K562 (cell line): Measurements from ENCODE around the gene SAMD9.

Experiments
- CC2D1A ChIP-seq: fragments of 450-650 bp; IDR thresholded peaks from 2 replicates; pipeline ENCODE4 v1.6.1; 2017; ENCODE audit warnings: mild to moderate bottlenecking
- DDX20 ChIP-seq: fragments of 450-650 bp; IDR thresholded peaks from 2 replicates; pipeline ENCODE4 v1.6.1; 2016; ENCODE audit warnings: missing genetic modification characterization, low read depth, mild to moderate bottlenecking, missing compliant biosample characterization, moderate library complexity
- EZH2 ChIP-seq: IDR thresholded peaks from 2 replicates; pipeline ENCODE4 v1.6.1; 2012; ENCODE audit warnings: low read depth, mild to moderate bottlenecking, inconsistent platforms, low read length, borderline replicate concordance
- POLR2A ChIP-seq: fragments of 450-650 bp; conservative IDR thresholded peaks from 2 replicates; pipeline ENCODE4 v1.6.1; 2016
- RBM39 ChIP-seq: fragments of 200-400 bp; formaldehyde crosslinking; optimal IDR thresholded peaks from 2 replicates; pipeline ENCODE3; 2018; ENCODE audit warnings: low read depth, low read length
- SREBF2 ChIP-seq: sonication (generic); formaldehyde crosslinking; IDR thresholded peaks from 2 replicates; pipeline ENCODE4 v1.4.0; 2020; ENCODE audit warnings: mild to moderate bottlenecking, missing genetic modification reagents
- U2AF2 ChIP-seq: fragments of 200-400 bp; formaldehyde crosslinking; optimal IDR thresholded peaks from 2 replicates; pipeline ENCODE3; 2017; ENCODE audit warnings: low read depth, mild to moderate bottlenecking, low read length
- TF ChIP-seq, protein P1 (sequence below), 3 experiments: IDR thresholded peaks in 2 of 3; conservative IDR thresholded peaks in 1 of 3; 2 replicates each; pipeline ENCODE4 v1.5.1; 2011 to 2012; ENCODE audit warnings: low read length in 3 of 3, mild to moderate bottlenecking in 3 of 3, control low read depth in 2 of 3, improper control_type of control experiment in 1 of 3, inconsistent platforms in 1 of 3, low read depth in 1 of 3, mixed read lengths in 1 of 3, moderate library complexity in 1 of 3; ENCODE audit not compliant: insufficient read depth in 2 of 3
- TF ChIP-seq, protein P2 (sequence below): fragments of 450-650 bp; IDR thresholded peaks from 2 replicates; pipeline ENCODE4 v1.6.1; 2016; ENCODE audit warnings: low read depth

DNA sequence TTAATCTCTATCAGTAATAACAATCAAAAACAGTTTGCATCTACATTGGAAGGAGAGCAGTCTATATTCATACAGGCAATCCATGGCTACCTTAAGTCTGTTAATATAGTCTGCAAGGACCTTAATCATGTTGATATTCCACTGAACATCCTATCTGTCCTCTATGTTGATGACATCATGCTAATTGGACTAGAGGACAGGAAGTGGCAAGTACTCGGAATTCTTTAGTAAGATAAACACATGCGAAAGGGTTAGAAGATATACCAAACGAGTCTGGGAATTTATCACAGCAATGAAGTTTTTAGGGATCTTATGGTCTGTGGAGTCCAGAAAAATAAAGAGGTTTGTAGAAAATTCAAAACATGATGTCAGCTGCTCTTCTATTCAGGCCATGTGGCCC is 41.7 kb upstream of the SAMD9 start:
- TF ChIP-seq CC2D1A (no peak), POLR2A (no peak), RBM39 (no peak), DDX20 (no peak), EZH2 (no peak), U2AF2 (no peak), SREBF2 (no peak)
- TF ChIP-seq, protein P1, sequence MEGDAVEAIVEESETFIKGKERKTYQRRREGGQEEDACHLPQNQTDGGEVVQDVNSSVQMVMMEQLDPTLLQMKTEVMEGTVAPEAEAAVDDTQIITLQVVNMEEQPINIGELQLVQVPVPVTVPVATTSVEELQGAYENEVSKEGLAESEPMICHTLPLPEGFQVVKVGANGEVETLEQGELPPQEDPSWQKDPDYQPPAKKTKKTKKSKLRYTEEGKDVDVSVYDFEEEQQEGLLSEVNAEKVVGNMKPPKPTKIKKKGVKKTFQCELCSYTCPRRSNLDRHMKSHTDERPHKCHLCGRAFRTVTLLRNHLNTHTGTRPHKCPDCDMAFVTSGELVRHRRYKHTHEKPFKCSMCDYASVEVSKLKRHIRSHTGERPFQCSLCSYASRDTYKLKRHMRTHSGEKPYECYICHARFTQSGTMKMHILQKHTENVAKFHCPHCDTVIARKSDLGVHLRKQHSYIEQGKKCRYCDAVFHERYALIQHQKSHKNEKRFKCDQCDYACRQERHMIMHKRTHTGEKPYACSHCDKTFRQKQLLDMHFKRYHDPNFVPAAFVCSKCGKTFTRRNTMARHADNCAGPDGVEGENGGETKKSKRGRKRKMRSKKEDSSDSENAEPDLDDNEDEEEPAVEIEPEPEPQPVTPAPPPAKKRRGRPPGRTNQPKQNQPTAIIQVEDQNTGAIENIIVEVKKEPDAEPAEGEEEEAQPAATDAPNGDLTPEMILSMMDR (IDR thresholded peaks at IDR 0.05 in 2 of 3, conservative IDR thresholded peaks at IDR 0.05 in 1 of 3; ENCODE audit: insufficient read depth in 2 of 3, low read depth in 1 of 3, low read length in 3 of 3): no peak
- TF ChIP-seq, protein P2, sequence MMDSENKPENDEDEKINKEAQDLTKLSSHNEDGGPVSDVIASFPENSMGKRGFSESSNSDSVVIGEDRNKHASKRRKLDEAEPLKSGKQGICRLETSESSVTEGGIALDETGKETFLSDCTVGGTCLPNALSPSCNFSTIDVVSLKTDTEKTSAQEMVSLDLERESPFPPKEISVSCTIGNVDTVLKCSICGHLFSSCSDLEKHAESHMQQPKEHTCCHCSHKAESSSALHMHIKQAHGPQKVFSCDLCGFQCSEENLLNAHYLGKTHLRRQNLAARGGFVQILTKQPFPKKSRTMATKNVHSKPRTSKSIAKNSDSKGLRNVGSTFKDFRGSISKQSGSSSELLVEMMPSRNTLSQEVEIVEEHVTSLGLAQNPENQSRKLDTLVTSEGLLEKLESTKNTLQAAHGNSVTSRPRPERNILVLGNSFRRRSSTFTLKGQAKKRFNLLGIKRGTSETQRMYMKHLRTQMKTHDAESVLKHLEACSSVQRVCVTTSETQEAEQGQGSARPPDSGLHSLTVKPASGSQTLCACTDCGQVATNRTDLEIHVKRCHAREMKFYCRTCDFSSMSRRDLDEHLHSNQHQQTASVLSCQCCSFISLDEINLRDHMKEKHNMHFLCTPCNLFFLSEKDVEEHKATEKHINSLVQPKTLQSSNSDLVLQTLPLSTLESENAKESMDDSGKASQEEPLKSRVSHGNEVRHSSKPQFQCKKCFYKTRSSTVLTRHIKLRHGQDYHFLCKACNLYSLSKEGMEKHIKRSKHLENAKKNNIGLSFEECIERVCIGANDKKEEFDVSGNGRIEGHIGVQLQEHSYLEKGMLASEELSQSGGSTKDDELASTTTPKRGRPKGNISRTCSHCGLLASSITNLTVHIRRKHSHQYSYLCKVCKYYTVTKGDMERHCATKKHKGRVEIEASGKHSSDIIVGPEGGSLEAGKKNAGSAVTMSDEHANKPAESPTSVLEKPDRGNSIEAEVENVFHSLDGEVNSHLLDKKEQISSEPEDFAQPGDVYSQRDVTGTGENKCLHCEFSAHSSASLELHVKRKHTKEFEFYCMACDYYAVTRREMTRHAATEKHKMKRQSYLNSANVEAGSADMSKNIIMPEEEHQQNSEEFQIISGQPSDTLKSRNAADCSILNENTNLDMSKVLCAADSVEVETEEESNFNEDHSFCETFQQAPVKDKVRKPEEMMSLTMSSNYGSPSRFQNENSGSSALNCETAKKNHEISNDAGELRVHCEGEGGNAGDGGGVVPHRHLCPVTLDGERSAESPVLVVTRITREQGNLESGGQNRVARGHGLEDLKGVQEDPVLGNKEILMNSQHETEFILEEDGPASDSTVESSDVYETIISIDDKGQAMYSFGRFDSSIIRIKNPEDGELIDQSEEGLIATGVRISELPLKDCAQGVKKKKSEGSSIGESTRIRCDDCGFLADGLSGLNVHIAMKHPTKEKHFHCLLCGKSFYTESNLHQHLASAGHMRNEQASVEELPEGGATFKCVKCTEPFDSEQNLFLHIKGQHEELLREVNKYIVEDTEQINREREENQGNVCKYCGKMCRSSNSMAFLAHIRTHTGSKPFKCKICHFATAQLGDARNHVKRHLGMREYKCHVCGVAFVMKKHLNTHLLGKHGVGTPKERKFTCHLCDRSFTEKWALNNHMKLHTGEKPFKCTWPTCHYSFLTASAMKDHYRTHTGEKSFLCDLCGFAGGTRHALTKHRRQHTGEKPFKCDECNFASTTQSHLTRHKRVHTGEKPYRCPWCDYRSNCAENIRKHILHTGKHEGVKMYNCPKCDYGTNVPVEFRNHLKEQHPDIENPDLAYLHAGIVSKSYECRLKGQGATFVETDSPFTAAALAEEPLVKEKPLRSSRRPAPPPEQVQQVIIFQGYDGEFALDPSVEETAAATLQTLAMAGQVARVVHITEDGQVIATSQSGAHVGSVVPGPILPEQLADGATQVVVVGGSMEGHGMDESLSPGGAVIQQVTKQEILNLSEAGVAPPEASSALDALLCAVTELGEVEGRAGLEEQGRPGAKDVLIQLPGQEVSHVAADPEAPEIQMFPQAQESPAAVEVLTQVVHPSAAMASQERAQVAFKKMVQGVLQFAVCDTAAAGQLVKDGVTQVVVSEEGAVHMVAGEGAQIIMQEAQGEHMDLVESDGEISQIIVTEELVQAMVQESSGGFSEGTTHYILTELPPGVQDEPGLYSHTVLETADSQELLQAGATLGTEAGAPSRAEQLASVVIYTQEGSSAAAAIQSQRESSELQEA: no peak
